Activated T-cell treated with anti-CD3 and anti-CD28 coated beads, Interleukin-2, amount 50 U/mL, for 24 hours (primary cell): ENCODE measurements around the gene MSANTD1.
A peak's percentile ranks its signal among the peaks of the same experiment; 100 is the strongest.

Source experiments
- DNase-seq: peaks from one replicate; pipeline ENCODE4 v3.0.0-alpha.2; 2020
- H3K27ac Mint-ChIP-seq: 2 replicates; pipeline ENCODE4 v1.8.0; 2020; ENCODE audit warnings: mild to moderate bottlenecking, mixed read lengths
- H3K27me3 Mint-ChIP-seq: 2 replicates; pipeline ENCODE4 v1.8.0; 2020; ENCODE audit warnings: mixed read lengths
- H3K36me3 Mint-ChIP-seq: 2 replicates; pipeline ENCODE4 v1.8.0; 2020; ENCODE audit warnings: low read depth, mixed read lengths
- H3K4me1 Mint-ChIP-seq: 2 replicates; pipeline ENCODE4 v1.8.0; 2020; ENCODE audit warnings: low read depth, mixed read lengths
- H3K4me3 Mint-ChIP-seq: 2 replicates; pipeline ENCODE4 v1.8.0; 2020; ENCODE audit warnings: mild to moderate bottlenecking, moderate library complexity, mixed read lengths
- H3K9me3 Mint-ChIP-seq: 2 replicates; pipeline ENCODE4 v1.8.0; 2020; ENCODE audit warnings: mixed read lengths

MSANTD1 gene

DNA sequence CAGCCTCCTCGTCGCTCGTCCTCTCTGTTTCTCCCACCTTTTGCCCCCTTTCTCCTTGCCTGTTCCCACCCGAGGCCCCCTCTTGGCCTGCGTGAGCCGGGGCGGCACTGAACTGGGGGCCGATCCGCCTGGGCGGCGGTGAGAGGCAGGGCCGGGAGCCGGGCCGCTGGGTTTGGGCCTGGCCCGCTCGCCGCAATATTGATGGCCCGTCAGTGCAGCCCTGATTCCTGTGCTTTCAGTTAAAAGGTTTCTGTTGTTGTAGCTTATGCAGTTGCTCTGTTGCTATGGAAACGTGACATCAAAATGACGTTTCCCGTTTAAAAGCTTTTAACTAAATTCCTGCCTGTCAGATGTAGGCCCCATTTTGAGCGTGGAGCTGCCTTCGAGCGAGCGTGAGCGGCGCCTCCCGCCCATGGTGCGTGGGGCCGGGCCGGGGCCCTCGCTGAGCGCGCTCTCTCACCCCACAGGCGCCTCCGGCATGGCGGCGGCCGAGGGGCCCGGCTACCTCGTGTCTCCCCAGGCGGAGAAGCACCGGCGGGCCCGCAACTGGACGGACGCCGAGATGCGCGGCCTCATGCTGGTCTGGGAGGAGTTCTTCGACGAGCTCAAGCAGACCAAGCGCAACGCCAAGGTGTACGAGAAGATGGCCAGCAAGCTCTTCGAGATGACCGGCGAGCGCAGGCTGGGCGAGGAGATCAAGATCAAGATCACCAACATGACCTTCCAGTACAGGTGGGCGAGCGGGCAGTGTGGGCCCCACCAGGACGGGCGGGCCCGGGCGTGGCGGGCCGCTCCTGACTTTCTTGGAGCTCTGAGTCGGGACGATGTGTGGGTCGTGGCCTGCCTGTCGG is at the start of gene MSANTD1:
TSS of gene MSANTD1 (plus strand) at position 349 of the 851 bp plus-strand sequence. CDS start at position 413, 64 bp downstream.
- no peak for DNase-seq
- Mint-ChIP-seq H3K4me3 (no peak within 1 kb of the TSS), H3K27ac (peak within 1 kb of the TSS; percentile 33), H3K9me3 (no peaks in the 10 kb centered on the region), H3K36me3 (peaks cover 2% of the 10 kb centered on the region), H3K4me1 (no peaks in the 10 kb centered on the region), H3K27me3 (no peaks in the 10 kb centered on the region)

GRCh38 chr4:3199653-3200422 is 49.1 kb upstream of the MSANTD1 start:
- DNase-seq = no peak
- Mint-ChIP-seq H3K27ac (no peak overlapping the region), H3K27me3 (no peaks in the 10 kb centered on the region), H3K4me1 (peaks cover 82% of the 10 kb centered on the region), H3K4me3 (no peak overlapping the region), H3K36me3 (peaks cover 86% of the 10 kb centered on the region), H3K9me3 (no peaks in the 10 kb centered on the region)

GRCh38 chr4:3200423-3201090 is 48.4 kb upstream of the MSANTD1 start:
- no peaks in the 10 kb centered on the region for H3K9me3 Mint-ChIP-seq
- H3K36me3 Mint-ChIP-seq = peaks cover 81% of the 10 kb centered on the region
- H3K4me3 Mint-ChIP-seq = no peak overlapping the region
- peaks cover 74% of the 10 kb centered on the region for H3K4me1 Mint-ChIP-seq
- H3K27ac Mint-ChIP-seq = peak overlapping the region; percentile 68
- DNase-seq = no peak
- no peaks in the 10 kb centered on the region for H3K27me3 Mint-ChIP-seq

DNA sequence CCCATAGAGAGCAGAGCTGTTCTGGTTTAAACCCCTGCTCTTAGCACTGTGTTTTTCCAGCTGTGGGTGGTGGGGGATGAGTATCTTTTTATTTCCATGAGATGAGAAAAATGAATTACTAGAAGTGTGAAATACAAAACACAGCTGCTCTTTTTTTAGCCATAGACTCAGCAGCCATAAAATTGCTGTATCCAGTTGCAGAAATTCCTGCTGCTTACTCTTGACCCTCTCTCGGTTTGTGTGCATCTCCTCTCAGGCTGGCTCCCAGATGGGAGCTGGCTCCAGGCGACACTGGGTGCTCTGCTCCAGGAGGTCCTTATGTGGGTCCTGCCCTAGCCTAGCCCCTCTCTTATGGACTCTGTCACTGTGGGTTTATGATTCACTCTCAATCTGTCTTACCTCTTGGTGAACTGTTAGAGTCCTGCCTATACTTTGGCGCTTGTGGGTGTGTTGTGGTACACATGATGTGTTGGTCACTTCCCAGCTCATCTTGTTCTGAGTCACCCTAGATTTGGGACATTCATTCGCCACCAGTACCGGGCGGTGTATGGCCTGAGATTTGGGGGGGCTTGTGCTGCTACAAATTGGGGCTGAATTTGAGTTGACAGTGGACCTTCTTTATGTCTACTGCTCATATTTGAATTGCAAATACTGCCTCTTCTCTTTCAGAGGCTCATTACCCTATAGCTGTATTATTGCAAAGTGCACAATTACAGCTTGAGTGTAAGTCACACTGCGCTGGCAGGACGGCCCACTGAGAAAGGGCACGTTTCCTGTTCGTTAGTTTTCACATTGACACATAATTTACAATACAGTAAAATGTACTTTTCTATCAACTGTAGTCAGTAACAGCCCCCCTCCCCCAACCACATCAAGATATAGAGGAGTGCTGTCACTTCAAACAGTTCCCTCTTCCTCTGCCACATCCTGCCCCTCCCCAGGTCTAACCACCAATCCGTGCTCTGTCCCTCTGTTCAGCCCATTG is 46.9 kb upstream of the MSANTD1 start:
- peak; percentile 61 for DNase-seq
- no peaks in the 10 kb centered on the region for H3K27me3 Mint-ChIP-seq
- H3K4me1 Mint-ChIP-seq = peaks cover 61% of the 10 kb centered on the region
- H3K9me3 Mint-ChIP-seq = no peaks in the 10 kb centered on the region
- H3K36me3 Mint-ChIP-seq = peaks cover 78% of the 10 kb centered on the region
- H3K27ac Mint-ChIP-seq = peak overlapping the region; percentile 93
- H3K4me3 Mint-ChIP-seq = peak overlapping the region; percentile 62

DNA sequence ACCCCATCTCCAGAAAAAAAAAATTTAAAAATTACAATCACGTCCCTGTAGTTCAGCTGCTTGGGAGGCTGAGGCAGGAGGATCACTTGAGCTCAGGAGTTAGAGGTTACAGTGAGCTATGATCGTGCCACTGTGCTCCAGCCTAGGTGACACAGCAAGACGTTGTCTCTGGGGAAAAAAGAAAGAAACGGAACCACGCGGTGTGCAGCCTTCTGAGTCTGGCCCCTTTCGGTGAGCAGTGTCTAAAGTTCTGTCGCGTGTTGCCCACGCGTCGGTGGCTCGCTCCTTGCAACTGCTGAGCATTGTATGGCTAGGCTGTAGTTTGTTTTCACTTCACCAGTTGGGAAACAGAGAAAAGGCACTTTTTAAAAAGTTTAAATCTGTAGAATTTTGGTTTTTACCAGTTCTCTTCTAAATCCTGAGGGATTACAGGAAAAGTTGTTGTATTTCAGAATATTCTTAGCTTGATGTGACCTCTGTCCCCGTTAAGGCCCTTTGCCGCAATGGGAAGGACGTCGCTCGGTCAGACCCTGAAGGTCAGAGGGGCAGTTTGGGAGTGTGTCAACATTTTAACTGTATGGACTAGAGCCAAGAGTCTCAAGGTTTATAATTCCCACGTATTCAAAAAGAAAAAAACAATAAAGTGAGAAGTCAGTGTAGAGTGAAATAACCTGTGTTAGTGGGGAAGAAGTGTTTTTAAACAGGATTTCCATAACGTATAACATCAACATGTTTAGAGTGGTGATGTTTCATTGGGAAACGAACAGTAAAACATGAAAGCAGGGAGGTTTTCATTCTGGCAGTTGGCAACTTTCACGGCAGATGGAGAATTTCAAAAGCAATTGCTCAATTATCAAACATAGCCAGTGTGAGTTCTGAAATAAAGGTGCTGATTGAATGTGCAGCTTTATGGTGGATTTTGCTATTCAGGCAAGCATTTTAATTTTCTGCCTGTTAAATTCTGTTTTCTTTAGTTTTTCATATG is 45.8 kb upstream of the MSANTD1 start:
- no peaks in the 10 kb centered on the region for H3K27me3 Mint-ChIP-seq
- peaks cover 53% of the 10 kb centered on the region for H3K4me1 Mint-ChIP-seq
- H3K27ac Mint-ChIP-seq = peak overlapping the region; percentile 93
- DNase-seq = peak; percentile 58
- H3K4me3 Mint-ChIP-seq = peak overlapping the region; percentile 62
- H3K9me3 Mint-ChIP-seq = no peaks in the 10 kb centered on the region
- peaks cover 78% of the 10 kb centered on the region for H3K36me3 Mint-ChIP-seq

- Mint-ChIP-seq H3K27ac (no peak overlapping the region), H3K4me3 (no peak overlapping the region)
- no peak for DNase-seq
Measured at GRCh38 chr4:3203971-3204431, 45.0 kb upstream of the MSANTD1 start.

GRCh38 chr4:3205995-3206394 is 43.0 kb upstream of the MSANTD1 start:
- peaks cover 77% of the 10 kb centered on the region for H3K36me3 Mint-ChIP-seq
- H3K4me3 Mint-ChIP-seq = no peak overlapping the region
- no peak for DNase-seq
- H3K27ac Mint-ChIP-seq = no peak overlapping the region
- no peaks in the 10 kb centered on the region for H3K27me3 Mint-ChIP-seq
- H3K9me3 Mint-ChIP-seq = no peaks in the 10 kb centered on the region
- peaks cover 34% of the 10 kb centered on the region for H3K4me1 Mint-ChIP-seq

More at GRCh38 chr4:3203971-3204431, 45.0 kb upstream of the MSANTD1 start:
- no peaks in the 10 kb centered on the region for H3K9me3 Mint-ChIP-seq
- peaks cover 78% of the 10 kb centered on the region for H3K36me3 Mint-ChIP-seq
- H3K4me1 Mint-ChIP-seq = peaks cover 50% of the 10 kb centered on the region
- no peaks in the 10 kb centered on the region for H3K27me3 Mint-ChIP-seq

GRCh38 chr4:3206439-3207100 is 42.4 kb upstream of the MSANTD1 start:
- no peak for DNase-seq
- Mint-ChIP-seq H3K27me3 (no peaks in the 10 kb centered on the region), H3K4me1 (peaks cover 30% of the 10 kb centered on the region), H3K4me3 (no peak overlapping the region), H3K27ac (no peak overlapping the region), H3K9me3 (no peaks in the 10 kb centered on the region), H3K36me3 (peaks cover 78% of the 10 kb centered on the region)

DNA sequence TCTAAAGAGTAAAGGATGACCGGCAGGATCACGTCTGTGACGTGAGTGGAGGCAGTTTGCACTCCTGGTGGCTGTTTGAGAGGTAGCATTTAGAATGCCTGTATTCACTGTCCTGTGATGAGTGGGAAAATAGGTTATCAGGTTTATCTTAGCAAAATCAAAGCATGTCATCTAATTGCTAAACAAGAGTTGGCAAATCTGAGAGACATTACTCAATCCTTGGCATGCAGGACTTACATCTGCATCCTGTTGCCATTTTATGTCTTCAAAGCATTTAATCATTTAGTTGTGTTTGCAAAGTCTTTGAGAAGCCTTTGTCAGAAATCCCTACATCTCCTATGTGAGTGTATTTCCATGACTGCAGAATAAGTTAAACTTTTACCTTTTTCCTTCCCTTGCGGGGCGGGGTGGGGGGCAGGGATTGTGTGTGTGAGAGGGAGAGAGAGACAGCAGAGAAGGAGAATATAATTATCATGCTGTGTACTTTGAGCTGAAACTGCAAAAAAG is 41.4 kb upstream of the MSANTD1 start:
- H3K27me3 Mint-ChIP-seq = no peaks in the 10 kb centered on the region
- H3K4me3 Mint-ChIP-seq = no peak overlapping the region
- H3K36me3 Mint-ChIP-seq = peaks cover 84% of the 10 kb centered on the region
- peaks cover 19% of the 10 kb centered on the region for H3K4me1 Mint-ChIP-seq
- no peak for DNase-seq
- H3K27ac Mint-ChIP-seq = no peak overlapping the region
- H3K9me3 Mint-ChIP-seq = no peaks in the 10 kb centered on the region

- no peak for DNase-seq
- Mint-ChIP-seq H3K36me3 (peaks cover 85% of the 10 kb centered on the region), H3K4me1 (peaks cover 7% of the 10 kb centered on the region), H3K27me3 (no peaks in the 10 kb centered on the region), H3K9me3 (no peaks in the 10 kb centered on the region), H3K4me3 (no peak overlapping the region), H3K27ac (no peak overlapping the region)
Measured at GRCh38 chr4:3208826-3209225, 40.1 kb upstream of the MSANTD1 start.

- Mint-ChIP-seq H3K9me3 (no peaks in the 10 kb centered on the region), H3K4me3 (no peak overlapping the region), H3K27ac (no peak overlapping the region), H3K36me3 (peaks cover 85% of the 10 kb centered on the region), H3K4me1 (peaks cover 3% of the 10 kb centered on the region), H3K27me3 (no peaks in the 10 kb centered on the region)
- no peak for DNase-seq
Measured at GRCh38 chr4:3209551-3210325, 39.2 kb upstream of the MSANTD1 start.

GRCh38 chr4:3210467-3210866 is 38.5 kb upstream of the MSANTD1 start:
- H3K36me3 Mint-ChIP-seq = peaks cover 90% of the 10 kb centered on the region
- peaks cover 3% of the 10 kb centered on the region for H3K4me1 Mint-ChIP-seq
- H3K27ac Mint-ChIP-seq = no peak overlapping the region
- no peak overlapping the region for H3K4me3 Mint-ChIP-seq
- H3K9me3 Mint-ChIP-seq = no peaks in the 10 kb centered on the region
- no peak for DNase-seq
- no peaks in the 10 kb centered on the region for H3K27me3 Mint-ChIP-seq
